KOPT-K1 (cell line): ENCODE data around the gene TNFAIP8.
A peak's percentile ranks its signal among the peaks of the same experiment; 100 is the strongest.

Experiments used
- H3K27ac ChIP-seq: fragments of 200-600 bp; sonication (generic); 2 replicates; pipeline ENCODE4 v1.5.1; 2016; ENCODE audit warnings: antibody characterized with exemption, mild to moderate bottlenecking, low read depth, low read length; ENCODE audit not compliant: poor library complexity, severe bottlenecking
- H3K36me3 ChIP-seq: fragments of 200-600 bp; sonication (generic); 2 replicates; pipeline ENCODE4 v1.5.1; 2017; ENCODE audit warnings: antibody characterized with exemption, mild to moderate bottlenecking, low read length, moderate library complexity; ENCODE audit not compliant: insufficient read depth
- H3K9me3 ChIP-seq: fragments of 200-600 bp; sonication (generic); 2 replicates; pipeline ENCODE4 v1.5.1; 2017; ENCODE audit warnings: antibody characterized with exemption, low read length, mild to moderate bottlenecking; ENCODE audit not compliant: insufficient read depth, poor library complexity, severe bottlenecking

The TNFAIP8 gene

GRCh38 chr5:119336845-119337580, 18.8 kb upstream of the TNFAIP8 start:
- Histone ChIP-seq H3K27ac (peak overlapping the region; percentile 95), H3K36me3 (no peaks in the 10 kb centered on the region; the same call in 1 of the 2 replicates), H3K9me3 (no peaks in the 10 kb centered on the region)

- no peaks in the 10 kb centered on the region for H3K9me3 ChIP-seq
- no peaks in the 10 kb centered on the region; the same call in 1 of the 2 replicates for H3K36me3 ChIP-seq
- H3K27ac ChIP-seq = peak overlapping the region; percentile 95
Measured at GRCh38 chr5:119338326-119338946, 17.4 kb upstream of the TNFAIP8 start.

- peak overlapping the region; percentile 95 for H3K27ac ChIP-seq
Measured at GRCh38 chr5:119339344-119339743, 16.5 kb upstream of the TNFAIP8 start.

GRCh38 chr5:119339965-119340364, 15.9 kb upstream of the TNFAIP8 start:
- peak overlapping the region; percentile 95 for H3K27ac ChIP-seq
- H3K9me3 ChIP-seq = no peaks in the 10 kb centered on the region

More at GRCh38 chr5:119339344-119339743, 16.5 kb upstream of the TNFAIP8 start:
- no peaks in the 10 kb centered on the region; the same call in 1 of the 2 replicates for H3K36me3 ChIP-seq
- no peaks in the 10 kb centered on the region for H3K9me3 ChIP-seq

GRCh38 chr5:119340597-119341218, 15.1 kb upstream of the TNFAIP8 start:
- Histone ChIP-seq H3K36me3 (no peaks in the 10 kb centered on the region), H3K27ac (peak overlapping the region; percentile 95), H3K9me3 (no peaks in the 10 kb centered on the region)

More at GRCh38 chr5:119339965-119340364, 15.9 kb upstream of the TNFAIP8 start:
- no peaks in the 10 kb centered on the region; the same call in 1 of the 2 replicates for H3K36me3 ChIP-seq

- no peaks in the 10 kb centered on the region for H3K9me3 ChIP-seq
- H3K36me3 ChIP-seq = peaks cover 8% of the 10 kb centered on the region; the same call in 1 of the 2 replicates
- H3K27ac ChIP-seq = peak overlapping the region; percentile 95
Measured at GRCh38 chr5:119341452-119342349, 14.1 kb upstream of the TNFAIP8 start.

- Histone ChIP-seq H3K27ac (peak overlapping the region; percentile 95), H3K36me3 (peaks cover 15% of the 10 kb centered on the region; the same call in 1 of the 2 replicates), H3K9me3 (no peaks in the 10 kb centered on the region)
Measured at GRCh38 chr5:119342406-119342805, 13.4 kb upstream of the TNFAIP8 start.

GRCh38 chr5:119343052-119343451, 12.8 kb upstream of the TNFAIP8 start:
- Histone ChIP-seq H3K27ac (peak overlapping the region; percentile 95), H3K9me3 (no peaks in the 10 kb centered on the region), H3K36me3 (peaks cover 19% of the 10 kb centered on the region; the same call in 1 of the 2 replicates)

- H3K9me3 ChIP-seq = no peaks in the 10 kb centered on the region
- peaks cover 19% of the 10 kb centered on the region; the same call in 1 of the 2 replicates for H3K36me3 ChIP-seq
- H3K27ac ChIP-seq = peak overlapping the region; percentile 32
Measured at GRCh38 chr5:119343766-119344165, 12.1 kb upstream of the TNFAIP8 start.

GRCh38 chr5:119344231-119344630, 11.6 kb upstream of the TNFAIP8 start:
- H3K27ac ChIP-seq = peak overlapping the region; percentile 32
- H3K9me3 ChIP-seq = no peaks in the 10 kb centered on the region
- H3K36me3 ChIP-seq = peaks cover 19% of the 10 kb centered on the region; the same call in 1 of the 2 replicates

- peaks cover 19% of the 10 kb centered on the region; the same call in 1 of the 2 replicates for H3K36me3 ChIP-seq
- no peaks in the 10 kb centered on the region for H3K9me3 ChIP-seq
- peak overlapping the region; percentile 53 for H3K27ac ChIP-seq
Measured at GRCh38 chr5:119345861-119346260, 10.0 kb upstream of the TNFAIP8 start.

GRCh38 chr5:119346394-119346793, 9.4 kb upstream of the TNFAIP8 start:
- Histone ChIP-seq H3K9me3 (no peaks in the 10 kb centered on the region), H3K27ac (peak overlapping the region; percentile 53), H3K36me3 (peaks cover 19% of the 10 kb centered on the region; the same call in 1 of the 2 replicates)

- H3K36me3 ChIP-seq = peaks cover 19% of the 10 kb centered on the region; the same call in 1 of the 2 replicates
- H3K27ac ChIP-seq = peak overlapping the region; percentile 11
- no peaks in the 10 kb centered on the region for H3K9me3 ChIP-seq
Measured at GRCh38 chr5:119347574-119347973, 8.2 kb upstream of the TNFAIP8 start.

GRCh38 chr5:119347991-119348390, 7.8 kb upstream of the TNFAIP8 start:
- Histone ChIP-seq H3K27ac (peak overlapping the region; percentile 11), H3K9me3 (no peaks in the 10 kb centered on the region), H3K36me3 (peaks cover 19% of the 10 kb centered on the region; the same call in 1 of the 2 replicates)
